ENCODE data around the gene FAM168A. TPM values are rescaled to one million over a fixed set of nuclear protein-coding genes. Genes with fewer than 3 reads are reported as not detected.
A peak's percentile ranks its signal among the peaks of the same experiment; 100 is the strongest.

FAM168A gene
- total RNA-seq, 1 experiment from 2014 or later = 21.1 TPM

GRCh38 chr11:73399159-73399590, 198.7 kb downstream of the FAM168A start:
- no peak overlapping the region for H2BK5ac ChIP-seq (ENCODE audit: insufficient read length, low read length)
- H3K9me3 Mint-ChIP-seq = no peaks in the 10 kb centered on the region
- no peak overlapping the region for H2BK12ac ChIP-seq (ENCODE audit: insufficient read length, low read depth, low read length)
- H3K23me2 ChIP-seq (ENCODE audit: insufficient read length, low read depth, low read length, poor library complexity, severe bottlenecking) = no peaks in the 10 kb centered on the region
- no peaks in the 10 kb centered on the region for H3K9me3 ChIP-seq (ENCODE audit: control insufficient read depth, low read depth, low read length)
- peaks cover 0 to 3% (median 0%) of the 10 kb centered on the region in 3 experiments; a peak in 1 of 7 replicates for H3K36me3 Mint-ChIP-seq (ENCODE audit: insufficient read depth in 1 of 3, low read depth in 3 of 3)
- H3K27ac ChIP-seq (ENCODE audit: insufficient read length, low read depth, low read length) = no peak overlapping the region
- H3K79me2 ChIP-seq (ENCODE audit: insufficient read depth, low read length) = no peaks in the 10 kb centered on the region
- no CpG with 5 or more reads among the region's 6 CpGs for WGBS (ENCODE audit: extremely low coverage, insufficient read length, low lambda C conversion rate)
- no peak overlapping the region for H3T11ph ChIP-seq (ENCODE audit: low read length)
- no peak overlapping the region for H2AFZ ChIP-seq (ENCODE audit: low read length)
- no peak for DNase-seq
- no peak overlapping the region for H4K5ac ChIP-seq (ENCODE audit: insufficient read length, low read depth, low read length)
- H4K8ac ChIP-seq (replicated peaks; ENCODE audit: insufficient read length, low read depth, low read length) = no peak overlapping the region
- no peaks in the 10 kb centered on the region for H3K4me1 ChIP-seq (ENCODE audit: insufficient read depth, low read length)
- H3K9ac ChIP-seq (ENCODE audit: extremely low read depth, insufficient read length, low read length) = no peak overlapping the region
- no peak for TF ChIP-seq CTCF (conservative IDR thresholded peaks at IDR 0.05)
- H2AK5ac ChIP-seq (ENCODE audit: insufficient read length, low read length) = no peak overlapping the region
- no peak overlapping the region for H3K4me3 Mint-ChIP-seq
- no peaks in the 10 kb centered on the region for H3K79me1 ChIP-seq (ENCODE audit: insufficient read depth, low read depth, low read length, poor library complexity, severe bottlenecking)
- H3K14ac ChIP-seq (ENCODE audit: insufficient read depth, low read length) = no peak overlapping the region
- H3K56ac ChIP-seq (ENCODE audit: insufficient read length, low read depth, low read length) = no peak overlapping the region
- no peak overlapping the region for H3K4me2 ChIP-seq (ENCODE audit: insufficient read depth, insufficient read length, low read length)
- no peak overlapping the region for H3K18ac ChIP-seq (ENCODE audit: insufficient read length, low read depth, low read length)
- peaks cover 17 to 26% of the 10 kb centered on the region in 2 experiments for H3K4me1 Mint-ChIP-seq
- H4K20me1 ChIP-seq (ENCODE audit: control insufficient read depth, insufficient read depth, insufficient read length) = no peaks in the 10 kb centered on the region
- H3K23ac ChIP-seq (ENCODE audit: insufficient read length, low read depth, low read length) = no peak overlapping the region
- peak overlapping the region in 1 of 3 experiments; percentile 70; a peak in 2 of 7 replicates for H3K27ac Mint-ChIP-seq
- H4K91ac ChIP-seq (ENCODE audit: insufficient read length, low read depth, low read length) = no peak overlapping the region
- H3K4ac ChIP-seq (ENCODE audit: low read depth, low read length) = no peak overlapping the region
- no peak overlapping the region for H2BK15ac ChIP-seq (ENCODE audit: low read depth, low read length)
- peaks cover 2% of the 10 kb centered on the region for H3K27me3 Mint-ChIP-seq (ENCODE audit: low read depth)
- no peak overlapping the region for H2BK20ac ChIP-seq (ENCODE audit: low read depth, low read length, poor library complexity, severe bottlenecking)
- H2BK120ac ChIP-seq (ENCODE audit: low read depth, low read length, poor library complexity, severe bottlenecking) = no peak overlapping the region
- H3K27me3 ChIP-seq (ENCODE audit: insufficient read depth, low read length) = no peaks in the 10 kb centered on the region
